Fibroblast of lung (primary cell): ENCODE data around the gene STAT3.

Experiments used
- EZH2 ChIP-seq: IDR thresholded peaks from 2 replicates; pipeline ENCODE4 v1.5.1; 2012; ENCODE audit warnings: low read length, control low read depth, mild to moderate bottlenecking; ENCODE audit errors: missing control alignments
- TF ChIP-seq, protein P1 (sequence below), 2 donors: IDR thresholded peaks in 1 of 2; conservative IDR thresholded peaks in 1 of 2; 1 replicate in 1 of 2; 2 replicates in 1 of 2; pipeline ENCODE4 v1.5.1; 2011 to 2012; ENCODE audit warnings: low read length in 2 of 2, control low read depth in 1 of 2, inconsistent platforms in 1 of 2, low read depth in 1 of 2, mild to moderate bottlenecking in 1 of 2

DNA sequence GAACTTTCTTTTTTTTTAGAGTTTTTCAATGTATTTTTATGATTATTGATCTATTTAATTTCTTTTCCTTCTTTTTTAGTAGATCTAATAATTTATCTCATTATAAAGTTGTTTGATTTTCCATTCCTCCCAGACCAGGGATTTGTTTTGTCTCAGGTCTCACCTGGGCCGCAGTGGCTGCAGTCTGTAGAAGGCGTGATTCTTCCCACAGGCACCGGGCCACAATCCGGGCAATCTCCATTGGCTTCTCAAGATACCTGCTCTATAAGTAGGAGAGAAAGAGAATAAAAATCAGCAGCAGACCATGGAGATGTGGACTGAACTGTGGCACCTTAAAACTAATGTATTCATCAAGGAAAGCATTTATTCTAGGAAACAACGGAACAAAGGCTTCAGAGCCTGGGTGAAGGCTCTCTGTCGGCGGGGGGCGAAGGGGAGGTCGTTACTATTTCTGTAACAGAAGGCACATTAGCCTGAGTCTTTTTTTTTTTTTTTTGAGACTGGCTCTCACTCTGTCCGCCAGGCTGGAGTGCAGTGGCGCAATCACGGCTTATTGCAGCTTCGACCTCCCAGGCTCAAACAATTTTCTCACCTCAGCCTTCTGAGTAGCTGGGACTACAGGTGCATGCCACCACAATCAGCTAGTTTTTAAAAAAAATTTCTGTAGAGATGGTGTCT, 42.7 kb downstream of the STAT3 start:
- TF ChIP-seq, protein P1, sequence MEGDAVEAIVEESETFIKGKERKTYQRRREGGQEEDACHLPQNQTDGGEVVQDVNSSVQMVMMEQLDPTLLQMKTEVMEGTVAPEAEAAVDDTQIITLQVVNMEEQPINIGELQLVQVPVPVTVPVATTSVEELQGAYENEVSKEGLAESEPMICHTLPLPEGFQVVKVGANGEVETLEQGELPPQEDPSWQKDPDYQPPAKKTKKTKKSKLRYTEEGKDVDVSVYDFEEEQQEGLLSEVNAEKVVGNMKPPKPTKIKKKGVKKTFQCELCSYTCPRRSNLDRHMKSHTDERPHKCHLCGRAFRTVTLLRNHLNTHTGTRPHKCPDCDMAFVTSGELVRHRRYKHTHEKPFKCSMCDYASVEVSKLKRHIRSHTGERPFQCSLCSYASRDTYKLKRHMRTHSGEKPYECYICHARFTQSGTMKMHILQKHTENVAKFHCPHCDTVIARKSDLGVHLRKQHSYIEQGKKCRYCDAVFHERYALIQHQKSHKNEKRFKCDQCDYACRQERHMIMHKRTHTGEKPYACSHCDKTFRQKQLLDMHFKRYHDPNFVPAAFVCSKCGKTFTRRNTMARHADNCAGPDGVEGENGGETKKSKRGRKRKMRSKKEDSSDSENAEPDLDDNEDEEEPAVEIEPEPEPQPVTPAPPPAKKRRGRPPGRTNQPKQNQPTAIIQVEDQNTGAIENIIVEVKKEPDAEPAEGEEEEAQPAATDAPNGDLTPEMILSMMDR (conservative IDR thresholded peaks at IDR 0.05 in 1 of 2, IDR thresholded peaks at IDR 0.05 in 1 of 2; ENCODE audit: low read depth in 1 of 2, low read length in 2 of 2): no peak
- no peak for TF ChIP-seq EZH2
